ENCODE measurements around the gene PPFIA3.

PPFIA3 gene

DNA sequence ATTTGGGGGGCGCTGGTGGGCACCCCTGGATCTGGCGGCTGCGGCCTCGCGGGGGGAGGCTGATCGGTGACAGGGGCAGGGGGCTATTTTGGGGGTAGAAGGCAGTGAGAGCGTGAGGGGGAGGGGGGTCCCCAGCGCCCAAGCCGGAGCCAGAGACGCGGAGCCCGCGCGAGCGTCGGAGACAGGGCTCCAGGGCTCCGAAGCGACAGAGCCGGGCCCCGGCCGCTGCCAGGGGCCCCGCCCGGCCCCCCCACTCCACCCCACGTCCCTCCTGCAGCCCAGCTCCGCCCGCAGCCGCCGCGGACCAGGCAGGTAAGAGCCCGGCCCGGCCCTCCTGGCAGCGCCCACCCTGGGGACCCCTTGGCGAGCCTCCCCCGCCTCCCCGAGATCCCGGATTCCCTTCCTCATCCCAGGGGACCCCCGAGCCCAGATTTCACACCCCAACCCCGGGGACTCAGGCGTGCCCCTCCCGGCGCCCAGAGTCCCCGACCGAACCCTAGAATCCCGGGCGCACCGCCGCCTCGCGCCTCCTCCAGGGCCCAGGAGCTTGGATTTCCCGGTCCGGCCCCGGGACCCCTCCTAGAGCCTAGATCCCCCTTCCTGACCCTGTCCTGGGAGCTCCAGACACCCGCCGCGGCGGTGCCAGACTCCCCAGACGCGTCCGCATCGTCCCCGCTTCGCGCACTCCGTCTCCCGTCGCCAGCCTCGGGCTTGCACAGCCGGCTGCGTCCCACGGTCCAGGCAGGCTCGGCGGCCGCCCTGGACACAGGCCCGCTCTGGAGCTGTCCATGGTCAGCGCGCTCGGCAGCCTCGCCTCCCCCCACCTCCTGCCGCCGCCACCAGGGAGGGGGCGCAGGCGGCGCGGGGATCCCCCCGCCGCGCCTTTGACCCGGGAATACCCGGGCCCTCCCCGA lies at the start of gene PPFIA3:
Gene PPFIA3, plus strand, starts transcription at position 134 of the 914 bp plus-strand sequence. CDS start 8,330 bp downstream, outside the sequence.
- no peak for DNase-seq

DNA sequence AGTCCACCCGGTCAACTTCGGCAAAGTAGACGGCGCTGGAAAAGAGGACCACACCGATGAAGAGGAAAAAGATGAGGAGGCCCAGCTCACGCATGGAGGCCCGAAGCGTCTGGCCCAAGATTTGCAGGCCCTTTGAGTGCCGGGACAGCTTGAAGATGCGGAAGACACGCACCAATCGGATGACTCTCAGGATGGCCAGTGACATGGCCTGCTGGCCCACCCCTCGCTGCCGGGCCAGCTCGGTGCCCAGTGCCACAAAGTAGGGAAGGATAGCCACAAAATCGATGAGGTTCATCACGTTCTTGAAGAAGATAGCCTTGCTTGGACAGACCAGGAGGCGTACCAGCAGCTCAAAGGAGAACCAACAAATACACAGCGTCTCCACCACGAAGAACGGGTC lies 48.9 kb upstream of the PPFIA3 start:
- no peak for DNase-seq

DNA sequence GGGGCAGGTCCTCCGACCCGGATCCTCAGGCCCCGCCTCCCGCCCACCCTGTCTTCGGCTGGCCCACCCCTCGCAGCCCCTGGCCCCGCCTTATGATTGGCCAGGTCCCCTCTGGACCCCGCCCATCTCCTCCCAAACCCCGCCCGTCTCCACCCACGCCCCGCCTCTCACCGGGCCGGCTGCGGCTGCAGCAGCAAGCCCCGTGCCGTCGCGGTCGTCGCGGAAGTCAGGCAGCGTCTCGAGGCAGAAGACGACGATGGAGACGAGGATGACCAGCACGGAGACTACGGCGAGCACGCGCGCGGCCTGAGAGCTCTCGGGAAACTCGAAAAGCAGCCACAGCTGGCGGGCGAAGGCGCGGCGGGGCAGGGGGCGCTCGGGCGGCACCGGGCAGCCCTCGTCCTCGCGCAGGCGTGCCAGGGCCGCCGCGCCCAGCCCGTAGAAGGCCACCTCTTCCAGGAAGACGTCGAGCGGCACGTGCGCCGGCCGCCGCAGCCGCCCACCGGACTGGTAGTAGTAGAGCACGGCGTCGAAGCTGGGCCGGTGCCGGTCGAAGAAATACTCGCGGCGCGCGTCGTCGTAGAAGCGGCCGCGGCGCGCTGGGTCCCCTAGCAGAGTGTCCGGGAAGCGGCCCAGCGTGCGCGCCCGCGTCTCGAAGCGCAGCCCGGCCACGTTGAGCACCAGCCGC lies 47.3 kb upstream of the PPFIA3 start:
- no peak for DNase-seq

DNA sequence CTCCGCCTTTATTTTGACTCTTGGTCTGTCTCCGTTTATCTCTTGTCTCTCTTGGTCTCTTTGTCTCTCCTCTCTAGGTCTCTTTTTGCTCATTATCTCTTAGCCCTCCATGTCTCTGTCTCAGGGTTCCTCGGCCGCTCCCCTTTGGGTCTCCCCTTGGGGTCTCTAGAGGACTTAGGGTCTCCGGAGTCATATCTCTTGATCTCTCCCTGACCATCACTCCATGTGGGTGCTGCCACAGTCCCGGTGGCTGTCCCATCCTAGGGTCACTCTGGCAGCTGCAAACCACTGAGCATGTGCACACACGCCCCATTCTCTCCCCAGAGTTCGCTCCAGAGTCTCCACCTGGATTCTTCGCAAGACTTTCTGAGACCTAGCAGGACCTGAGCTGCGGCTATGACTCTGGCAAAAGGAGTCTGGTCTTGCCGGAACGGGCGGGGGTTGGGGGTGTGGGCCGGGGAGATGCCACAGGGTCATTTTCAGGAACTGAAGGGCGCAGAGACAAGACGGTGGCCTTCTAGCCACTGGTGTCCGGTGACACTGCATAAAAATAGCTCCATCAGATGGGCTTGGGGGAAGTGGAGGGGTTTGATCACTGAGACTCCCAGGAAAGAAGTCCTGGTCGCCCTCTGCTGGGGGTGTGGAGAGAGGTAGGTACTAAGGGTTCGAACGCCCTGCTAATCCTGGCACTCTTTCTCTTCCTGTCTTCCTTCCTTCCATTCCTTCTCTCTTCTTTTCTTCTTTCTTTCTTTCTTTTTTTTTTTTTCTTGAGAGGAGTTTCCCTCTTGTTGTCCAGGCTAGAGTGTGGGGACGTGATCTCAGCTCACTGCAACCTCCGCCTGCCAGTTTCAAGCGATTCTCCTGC lies 45.6 kb upstream of the PPFIA3 start:
- DNase-seq: peak; percentile 29

DNA sequence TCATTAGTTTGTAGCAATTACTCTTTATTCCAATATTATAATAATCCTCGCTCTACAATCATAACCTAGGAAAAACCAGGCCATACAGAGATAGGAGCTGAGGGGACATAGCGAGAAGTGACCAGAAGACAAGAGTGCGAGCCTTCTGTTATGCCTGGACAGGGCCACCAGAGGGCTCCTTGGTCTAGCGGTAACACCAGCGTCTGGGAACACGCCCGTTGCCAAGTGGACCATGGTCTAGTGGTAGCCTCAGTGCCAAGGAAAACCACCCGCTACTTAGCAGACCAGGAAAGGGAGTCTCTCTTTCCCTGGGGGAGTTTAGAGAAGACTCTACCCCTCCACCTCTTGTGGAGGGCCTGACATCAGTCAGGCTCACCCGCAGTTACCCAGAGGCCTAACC lies 44.5 kb upstream of the PPFIA3 start:
- peak; percentile 51 for DNase-seq

DNA sequence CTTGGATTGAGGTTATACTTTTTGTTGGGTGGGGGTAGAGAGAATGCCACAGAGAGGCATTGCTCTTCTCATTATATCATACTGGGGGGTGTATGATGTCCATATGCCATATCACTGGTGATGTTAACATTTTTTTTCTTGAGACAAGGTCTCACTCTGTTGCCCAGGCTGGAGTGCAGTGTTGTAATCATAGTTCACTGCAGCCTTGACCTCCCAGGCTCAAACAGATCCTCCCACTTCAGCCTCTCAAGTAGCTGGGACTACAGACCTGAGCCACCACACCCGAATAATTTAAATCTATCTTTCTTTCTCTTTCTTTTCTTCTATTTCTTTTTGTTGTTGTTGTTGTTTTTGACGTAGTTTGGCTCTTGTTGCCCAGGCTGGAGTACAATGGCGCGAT lies 39.0 kb upstream of the PPFIA3 start:
- no peak for DNase-seq

DNA sequence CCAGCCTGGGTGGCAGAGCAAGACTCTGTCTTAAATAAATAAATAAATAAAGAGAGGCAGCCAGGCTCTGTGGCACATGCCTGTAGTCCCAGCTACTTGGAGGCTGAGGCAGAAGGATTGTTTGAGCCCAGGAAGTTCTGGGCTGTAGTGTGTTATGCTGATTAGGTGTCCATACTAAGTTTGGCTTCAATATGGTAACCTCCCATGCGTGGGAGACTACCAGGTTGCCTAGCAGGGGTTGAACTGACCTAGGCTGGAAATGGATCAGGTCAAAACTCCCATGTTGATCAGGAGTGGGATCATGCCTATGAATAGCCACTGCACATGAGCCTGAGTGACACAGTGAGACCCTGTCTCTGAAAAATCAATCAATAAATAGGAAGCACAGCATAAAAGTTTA lies 38.1 kb upstream of the PPFIA3 start:
- DNase-seq: no peak

DNA sequence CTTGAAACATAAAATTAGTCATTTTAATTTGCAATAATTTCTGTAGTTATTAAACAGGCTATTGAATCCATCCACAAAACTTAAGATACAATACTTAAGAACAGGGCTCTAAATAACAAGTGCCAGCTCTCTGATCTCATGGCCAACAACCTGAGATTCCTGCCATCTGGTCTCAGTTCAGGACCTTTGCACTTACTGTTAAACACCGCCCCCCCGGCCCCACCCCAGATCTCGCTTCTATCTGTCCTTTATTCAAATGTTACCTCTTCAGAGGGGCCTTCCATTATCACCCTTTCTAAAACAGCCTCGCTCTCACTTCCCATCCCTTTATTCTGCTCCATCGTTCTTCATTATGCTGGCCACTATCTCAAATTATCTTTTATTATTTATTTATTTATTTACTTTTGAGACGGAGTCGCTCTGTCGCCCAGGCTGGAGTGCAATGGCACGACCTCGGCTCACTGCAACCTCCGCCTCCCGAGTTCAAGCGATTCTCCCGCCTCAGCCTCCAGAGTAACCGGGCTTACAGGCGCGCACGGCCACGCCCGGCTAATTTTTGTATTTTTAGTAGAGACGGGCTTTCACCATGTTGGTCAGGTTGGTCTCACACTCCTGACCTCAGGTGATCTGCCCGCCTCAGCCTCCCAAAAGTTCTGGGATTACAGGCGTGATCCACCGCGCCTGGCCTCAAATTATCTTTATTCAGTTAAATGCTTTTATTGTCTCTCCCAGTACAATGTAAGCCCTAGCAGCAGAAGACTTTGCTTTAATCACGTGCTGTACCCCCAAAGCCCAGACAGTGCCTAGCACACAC lies 34.9 kb upstream of the PPFIA3 start:
- no peak for DNase-seq

DNA sequence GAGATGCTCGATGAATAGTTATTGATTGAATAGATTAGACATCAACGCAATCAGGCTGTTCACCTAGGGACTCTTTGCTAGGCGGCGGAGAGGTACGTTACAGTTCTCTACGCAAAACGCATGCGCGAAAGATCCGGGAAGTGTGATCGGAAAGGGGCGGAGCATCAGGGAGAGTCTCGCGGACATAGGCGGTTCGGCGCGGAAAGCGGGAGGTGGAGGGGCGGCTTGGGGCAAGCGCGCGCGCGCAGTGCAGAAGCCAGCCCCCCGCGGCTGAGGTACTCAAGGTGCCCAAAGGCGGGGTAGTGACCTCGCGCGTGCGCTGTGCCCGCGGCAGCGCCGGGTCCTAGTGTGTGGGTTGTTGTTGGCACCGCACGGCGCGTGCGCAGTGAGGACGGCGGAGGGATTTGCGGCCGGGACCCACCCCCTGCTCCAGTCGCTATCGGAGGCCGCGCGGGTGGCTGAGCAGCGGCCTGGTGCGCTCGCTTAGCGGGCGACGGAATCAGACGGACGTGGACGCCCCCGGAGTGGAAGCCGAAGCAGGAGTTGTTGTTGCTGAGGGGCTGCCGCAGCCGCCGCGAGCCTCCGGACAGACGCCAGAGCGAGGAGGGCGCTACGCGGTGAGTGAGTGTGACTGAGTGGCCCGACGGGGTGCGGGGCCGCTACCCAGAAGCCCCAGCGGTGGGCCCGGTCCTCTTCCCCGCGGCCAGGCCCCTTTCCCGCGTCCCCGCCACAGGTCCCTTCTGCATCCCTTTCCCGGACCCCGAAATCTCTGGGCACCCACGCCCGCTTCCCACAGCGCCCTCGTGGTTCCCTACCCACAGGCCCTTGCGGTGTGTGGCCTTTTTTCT lies 34.1 kb upstream of the PPFIA3 start, which contains the start of gene SNRNP70:
Gene SNRNP70, plus strand, starts transcription at position 432 of the 848 bp plus-strand sequence. CDS start 964 bp downstream, outside the sequence.
- peak; percentile 99 for DNase-seq

DNA sequence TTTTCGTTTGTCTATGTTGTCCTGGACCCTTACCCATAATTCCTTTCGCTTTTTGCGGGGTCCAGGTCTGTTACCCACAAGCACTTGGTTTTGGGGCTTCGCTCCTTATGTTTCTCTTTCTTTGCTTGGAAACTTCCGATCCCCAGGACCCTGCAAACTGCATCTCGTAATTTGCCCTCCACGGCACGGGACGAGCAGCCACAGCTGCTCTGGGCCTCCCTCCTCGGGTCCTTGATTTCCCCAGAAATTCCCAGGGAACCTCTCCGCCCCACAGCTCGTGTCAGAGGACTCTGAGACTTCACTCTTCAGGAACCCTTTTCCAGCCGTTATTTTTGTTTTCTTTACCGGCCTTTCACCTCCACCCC lies 33.5 kb upstream of the PPFIA3 start:
- DNase-seq: no peak

DNA sequence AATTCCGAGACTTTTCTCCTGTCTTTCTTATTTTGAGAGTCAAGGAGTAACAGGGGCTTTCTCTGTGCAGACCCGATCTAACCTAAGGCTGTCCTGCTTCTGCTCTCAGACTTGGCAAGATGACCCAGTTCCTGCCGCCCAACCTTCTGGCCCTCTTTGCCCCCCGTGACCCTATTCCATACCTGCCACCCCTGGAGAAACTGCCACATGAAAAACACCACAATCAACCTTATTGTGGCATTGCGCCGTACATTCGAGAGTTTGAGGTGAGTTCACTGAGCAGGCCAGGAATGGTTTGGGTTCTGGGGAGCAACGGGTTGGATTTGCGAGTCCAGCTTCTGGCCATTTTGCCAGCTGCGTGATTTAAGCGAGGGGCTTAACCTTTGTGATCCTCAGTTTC lies 33.0 kb upstream of the PPFIA3 start:
- no peak for DNase-seq

DNA sequence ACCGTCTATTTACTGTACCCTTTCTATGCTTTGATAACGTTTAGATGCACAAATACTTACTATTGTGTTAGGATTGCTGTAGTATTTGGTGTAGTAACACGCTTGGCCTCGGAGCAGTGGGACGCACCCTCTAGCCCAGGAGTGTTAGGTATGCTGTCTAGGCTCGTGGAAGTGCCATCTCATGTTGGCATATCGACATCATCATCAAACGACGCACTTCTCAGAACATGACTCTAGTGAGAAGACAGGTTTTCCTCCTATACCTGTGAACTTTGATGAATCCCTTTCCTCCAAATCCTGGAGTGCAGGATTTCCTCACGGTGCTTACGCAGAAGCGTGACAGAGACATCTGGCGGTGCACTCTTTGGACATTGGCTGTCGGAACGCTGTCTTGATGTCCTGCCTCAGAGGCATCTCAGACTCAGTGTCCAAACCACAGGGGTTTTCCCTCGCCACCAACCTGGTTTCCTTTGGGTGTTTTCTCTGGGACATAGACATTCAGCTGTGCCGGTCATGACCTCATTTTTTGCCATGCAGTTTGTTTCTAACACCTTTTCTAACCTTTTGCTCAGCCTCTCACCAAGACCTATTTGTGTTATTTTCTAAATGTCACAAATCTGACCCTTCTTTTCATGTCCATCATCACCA lies 27.8 kb upstream of the PPFIA3 start:
- DNase-seq: no peak

DNA sequence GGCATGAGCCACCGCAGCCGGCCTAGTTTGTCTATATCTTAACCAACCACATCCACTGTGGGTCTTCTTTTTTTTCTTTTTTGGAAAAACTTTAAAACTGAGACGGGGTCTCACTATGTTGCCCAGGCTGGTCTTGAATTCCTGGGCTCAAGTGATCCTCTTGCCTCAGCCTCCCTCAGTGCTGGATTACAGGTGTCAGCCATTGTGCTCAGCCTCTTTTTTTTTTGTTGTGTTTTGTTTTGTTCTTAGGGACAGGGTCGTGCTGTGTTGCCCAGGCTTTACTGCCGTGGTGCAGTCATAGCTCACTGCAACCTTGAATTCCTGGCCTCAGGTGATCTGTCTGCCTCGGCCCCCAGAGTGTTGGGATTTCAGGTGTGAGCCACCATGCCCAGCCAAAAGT lies 26.7 kb upstream of the PPFIA3 start:
- DNase-seq: no peak

DNA sequence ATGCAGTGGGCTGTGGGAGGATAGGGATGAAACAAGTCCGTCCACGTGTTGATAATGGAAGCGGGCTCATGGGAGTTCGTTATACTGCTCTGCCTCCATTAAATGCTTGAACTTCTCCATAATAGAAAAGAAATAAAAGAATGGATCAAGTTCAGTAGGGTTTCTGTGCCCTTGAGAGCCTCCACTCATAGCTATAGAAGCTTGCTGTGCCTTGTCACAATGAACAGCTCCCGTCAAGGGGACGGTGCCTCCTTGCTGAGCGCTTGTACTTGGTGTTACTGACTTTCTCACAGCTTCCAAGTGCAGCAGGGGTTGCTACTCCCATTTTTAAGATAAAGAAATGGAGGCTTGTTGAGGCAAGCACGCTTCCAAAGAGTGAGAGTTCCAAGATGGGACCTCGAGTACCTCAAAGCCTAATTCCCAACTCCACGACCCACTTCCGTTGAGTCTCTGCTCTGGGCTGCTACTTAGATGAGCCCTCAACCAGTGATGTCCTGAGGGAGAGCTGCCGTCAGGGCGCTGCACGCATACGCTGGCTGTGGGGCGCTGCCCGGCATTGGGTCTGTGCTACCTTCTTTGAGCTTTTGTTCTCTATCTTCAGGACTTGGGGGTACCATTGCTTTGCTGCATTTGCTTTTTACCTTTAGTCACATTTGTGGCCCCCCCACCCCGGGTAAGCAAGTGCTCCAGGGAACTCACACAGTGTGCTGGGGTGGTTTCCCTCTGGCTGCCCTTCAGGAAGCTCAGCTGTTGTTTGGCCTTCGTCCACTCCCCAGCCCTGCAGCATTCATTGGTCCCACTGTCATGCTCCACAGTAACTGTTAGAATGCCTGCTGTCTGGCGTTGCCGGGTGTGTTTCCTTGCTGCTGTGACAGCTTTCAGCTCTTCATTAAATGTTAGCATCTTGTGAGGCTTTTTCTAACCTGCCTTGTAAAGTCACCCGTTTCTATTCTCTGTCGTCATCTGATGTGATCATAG lies 24.6 kb upstream of the PPFIA3 start:
- no peak for DNase-seq

DNA sequence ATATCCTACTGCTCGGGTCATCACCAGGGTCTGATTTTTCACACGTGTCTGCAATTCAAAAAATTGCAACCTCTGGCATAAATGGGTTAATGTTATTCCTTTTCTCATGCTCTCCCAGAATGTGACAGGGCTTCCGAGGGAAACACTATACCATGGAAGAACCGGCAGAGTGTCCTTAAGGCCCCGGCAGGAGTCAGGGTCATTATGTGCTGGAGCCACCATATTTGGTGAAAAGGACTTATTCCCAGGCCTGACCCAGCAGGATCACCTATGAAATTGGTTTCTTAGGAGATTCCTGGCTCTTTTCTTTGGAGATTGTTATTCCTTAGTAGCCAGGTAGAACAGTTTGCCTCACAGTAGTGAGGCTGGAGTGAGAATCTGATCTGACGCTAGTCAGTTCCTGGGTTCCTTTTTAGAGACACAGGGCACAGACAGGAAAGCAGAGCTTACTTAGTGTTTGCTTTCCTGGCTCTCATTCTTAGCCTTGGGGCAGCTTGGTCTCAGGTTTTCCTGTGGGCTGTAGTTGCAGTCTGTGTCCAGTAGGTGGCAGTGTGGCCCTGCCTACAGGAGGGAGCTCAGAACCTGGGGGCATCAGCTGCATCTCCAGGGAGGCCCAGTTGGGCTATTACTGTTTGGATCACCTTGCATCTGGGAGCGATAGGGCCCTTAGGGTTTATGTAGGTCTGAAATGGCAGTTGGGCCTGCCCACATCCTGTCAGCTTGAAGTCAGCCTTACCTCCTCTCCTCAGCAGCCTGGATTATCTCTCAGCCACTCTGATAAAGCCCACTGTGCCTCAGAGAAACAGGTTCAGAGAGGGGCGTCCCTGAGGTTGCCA lies 21.7 kb upstream of the PPFIA3 start:
- peak; percentile 63 for DNase-seq

DNA sequence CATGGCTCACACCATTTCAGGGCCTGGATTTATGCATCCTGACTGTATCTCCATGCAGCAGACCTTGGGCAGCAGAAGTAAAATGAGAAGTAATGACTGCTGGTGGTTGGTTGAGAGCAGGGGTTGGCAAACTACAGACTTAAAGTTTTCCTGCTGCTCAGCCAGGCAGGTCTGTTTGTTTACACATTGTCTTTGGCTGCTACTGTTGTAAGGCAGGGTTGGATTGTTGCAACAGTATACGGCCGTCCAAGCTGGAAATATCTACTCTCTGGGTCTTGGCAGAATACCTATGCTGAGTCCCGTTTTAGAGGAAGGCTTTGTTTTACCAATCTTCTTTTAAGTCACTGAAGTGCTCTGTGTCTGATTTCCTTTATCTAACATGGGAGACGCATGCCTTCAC lies 20.5 kb upstream of the PPFIA3 start:
- no peak for DNase-seq

DNA sequence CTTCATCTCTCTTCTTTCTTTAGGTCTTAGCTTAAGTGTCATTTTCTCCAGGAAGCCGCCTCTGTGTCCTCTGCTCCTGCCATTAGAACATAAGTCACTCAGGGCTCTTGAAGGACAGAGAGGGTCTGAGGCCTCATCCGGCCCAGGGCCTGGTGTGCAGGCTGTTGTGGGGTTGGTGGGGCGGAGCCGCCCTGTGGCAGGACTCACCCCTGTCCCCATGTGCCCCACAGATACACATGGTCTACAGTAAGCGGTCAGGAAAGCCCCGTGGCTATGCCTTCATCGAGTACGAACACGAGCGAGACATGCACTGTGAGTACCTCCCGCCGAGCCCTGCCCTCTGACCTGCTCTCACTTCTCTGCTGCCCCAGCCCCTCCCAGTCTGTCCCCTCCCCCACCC lies 18.2 kb upstream of the PPFIA3 start:
- DNase-seq: no peak

DNA sequence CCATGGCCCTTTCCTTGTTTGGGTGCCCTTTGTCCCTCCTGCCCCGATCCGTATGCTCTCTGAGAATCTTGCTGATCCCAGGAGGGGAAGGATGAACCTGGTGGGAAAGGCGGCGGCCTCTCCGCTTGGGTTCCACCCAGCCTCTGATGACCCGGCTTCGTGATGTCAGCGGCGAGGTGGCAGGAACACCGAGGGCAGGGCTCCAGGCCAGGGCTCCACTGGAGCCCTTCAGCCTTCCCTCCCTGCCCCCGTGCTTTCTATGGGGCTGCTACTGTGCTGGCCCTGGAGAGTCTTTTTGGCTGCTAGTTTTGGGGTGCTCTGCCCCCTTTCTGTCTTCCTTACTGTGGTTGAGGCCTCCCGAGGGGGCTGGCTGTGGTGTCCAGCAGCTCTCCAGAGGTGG lies 17.0 kb upstream of the PPFIA3 start:
- no peak for DNase-seq
